SHP77 (cell line): ENCODE results near the gene HHIP.

ENCODE experiments used
- DNase-seq, 2 experiments: peaks; one replicate each; lab custom pipeline; 2025; lab: John Stamatoyannopoulos, UW

HHIP gene, protein sequence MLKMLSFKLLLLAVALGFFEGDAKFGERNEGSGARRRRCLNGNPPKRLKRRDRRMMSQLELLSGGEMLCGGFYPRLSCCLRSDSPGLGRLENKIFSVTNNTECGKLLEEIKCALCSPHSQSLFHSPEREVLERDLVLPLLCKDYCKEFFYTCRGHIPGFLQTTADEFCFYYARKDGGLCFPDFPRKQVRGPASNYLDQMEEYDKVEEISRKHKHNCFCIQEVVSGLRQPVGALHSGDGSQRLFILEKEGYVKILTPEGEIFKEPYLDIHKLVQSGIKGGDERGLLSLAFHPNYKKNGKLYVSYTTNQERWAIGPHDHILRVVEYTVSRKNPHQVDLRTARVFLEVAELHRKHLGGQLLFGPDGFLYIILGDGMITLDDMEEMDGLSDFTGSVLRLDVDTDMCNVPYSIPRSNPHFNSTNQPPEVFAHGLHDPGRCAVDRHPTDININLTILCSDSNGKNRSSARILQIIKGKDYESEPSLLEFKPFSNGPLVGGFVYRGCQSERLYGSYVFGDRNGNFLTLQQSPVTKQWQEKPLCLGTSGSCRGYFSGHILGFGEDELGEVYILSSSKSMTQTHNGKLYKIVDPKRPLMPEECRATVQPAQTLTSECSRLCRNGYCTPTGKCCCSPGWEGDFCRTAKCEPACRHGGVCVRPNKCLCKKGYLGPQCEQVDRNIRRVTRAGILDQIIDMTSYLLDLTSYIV

DNA sequence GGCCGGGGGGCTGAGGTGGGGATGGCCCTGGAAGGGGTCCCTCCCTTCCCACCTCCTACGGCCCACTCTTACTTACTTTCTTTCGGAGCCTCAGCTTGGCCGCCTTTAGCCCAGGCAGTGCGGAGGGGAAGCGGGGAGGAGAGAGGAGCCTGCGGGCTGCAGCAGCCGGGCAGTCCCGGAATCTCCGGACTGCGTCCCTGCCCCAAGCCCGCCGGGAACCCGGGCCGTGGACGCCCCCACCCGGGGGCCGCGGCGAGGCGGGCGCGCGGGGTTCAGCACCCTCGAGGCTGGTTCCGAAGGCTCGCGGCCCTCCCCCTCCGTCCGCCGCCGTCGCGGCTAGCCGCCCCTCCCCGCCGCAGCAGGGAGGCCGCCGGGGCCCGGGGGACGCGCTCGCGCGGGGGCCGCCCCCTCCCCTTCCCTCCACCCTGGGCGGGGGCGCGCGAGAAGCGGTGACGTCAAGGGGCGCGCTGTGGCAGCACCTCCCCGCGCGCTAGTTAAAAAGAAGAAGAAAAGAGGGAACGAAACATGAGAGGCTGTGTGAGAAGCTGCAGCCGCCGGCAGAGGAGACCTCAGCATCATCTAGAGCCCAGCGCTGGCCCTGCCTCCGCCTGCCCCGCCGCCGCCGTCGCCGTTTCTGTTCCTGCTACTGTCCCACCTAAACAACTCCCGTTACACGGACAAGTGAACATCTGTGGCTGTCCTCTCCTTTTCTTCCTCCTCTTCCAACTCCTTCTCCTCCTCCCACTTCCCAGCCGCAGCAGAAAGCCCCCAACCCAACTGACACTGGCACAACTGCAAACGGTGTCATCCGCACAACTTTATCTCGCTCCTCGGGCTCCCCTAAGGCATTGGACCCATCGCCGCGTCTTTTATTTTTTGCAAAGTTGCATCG is at the start of gene HHIP:
TSS of gene HHIP (plus strand) at position 526 of the 892 bp plus-strand sequence. CDS start 520 bp downstream, outside the sequence.
- DNase-seq: peak; percentile 17 to 19

DNA sequence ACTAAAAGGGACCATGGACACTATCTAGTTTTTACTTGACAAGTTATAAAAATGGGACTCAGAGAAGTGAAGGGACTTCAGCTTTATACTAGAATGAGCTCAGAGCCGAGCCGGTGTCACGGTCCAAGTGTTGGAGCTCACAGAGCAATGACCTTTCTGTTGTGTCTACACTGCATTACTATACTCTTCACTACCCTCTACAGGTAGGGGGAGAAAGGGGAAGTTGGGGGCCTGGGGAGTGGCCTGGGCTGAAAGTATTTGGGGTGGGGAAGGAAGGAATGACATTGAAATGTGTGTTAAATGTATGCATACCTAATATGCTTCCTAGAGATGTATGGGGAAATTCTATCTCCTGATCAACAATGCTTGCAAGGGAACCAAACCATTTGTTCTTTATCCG is 48.8 kb upstream of the HHIP start:
- no peak for DNase-seq

GRCh38 chr4:144599621-144600020 is 46.3 kb upstream of the HHIP start:
- DNase-seq: no peak

- DNase-seq: no peak
Observed at GRCh38 chr4:144611850-144612249, 34.1 kb upstream of the HHIP start.

GRCh38 chr4:144614850-144615585 is 30.9 kb upstream of the HHIP start:
- DNase-seq: no peak

GRCh38 chr4:144621681-144622080 is 24.3 kb upstream of the HHIP start:
- no peak for DNase-seq

DNA sequence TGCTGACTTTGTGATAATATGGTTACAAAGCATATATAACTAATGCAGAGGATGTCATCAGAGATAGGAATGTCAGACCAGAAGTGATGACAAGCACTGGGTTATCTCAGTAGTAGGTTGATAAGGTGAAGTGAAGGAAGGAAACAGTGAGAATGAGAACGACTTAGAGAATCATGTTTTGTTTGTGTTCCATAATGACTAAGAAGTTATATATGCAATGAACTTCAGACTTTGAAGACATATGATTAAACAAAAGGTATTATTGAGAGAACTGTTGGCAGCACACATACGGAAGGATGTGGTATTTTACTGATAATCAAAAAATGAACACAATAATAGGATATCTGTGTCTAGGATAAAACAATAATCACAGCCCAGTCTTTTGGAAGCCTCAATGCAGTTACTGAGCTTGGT is 18.3 kb upstream of the HHIP start:
- DNase-seq: no peak

- DNase-seq: no peak
Observed at GRCh38 chr4:144633215-144633614, 12.7 kb upstream of the HHIP start.

DNA sequence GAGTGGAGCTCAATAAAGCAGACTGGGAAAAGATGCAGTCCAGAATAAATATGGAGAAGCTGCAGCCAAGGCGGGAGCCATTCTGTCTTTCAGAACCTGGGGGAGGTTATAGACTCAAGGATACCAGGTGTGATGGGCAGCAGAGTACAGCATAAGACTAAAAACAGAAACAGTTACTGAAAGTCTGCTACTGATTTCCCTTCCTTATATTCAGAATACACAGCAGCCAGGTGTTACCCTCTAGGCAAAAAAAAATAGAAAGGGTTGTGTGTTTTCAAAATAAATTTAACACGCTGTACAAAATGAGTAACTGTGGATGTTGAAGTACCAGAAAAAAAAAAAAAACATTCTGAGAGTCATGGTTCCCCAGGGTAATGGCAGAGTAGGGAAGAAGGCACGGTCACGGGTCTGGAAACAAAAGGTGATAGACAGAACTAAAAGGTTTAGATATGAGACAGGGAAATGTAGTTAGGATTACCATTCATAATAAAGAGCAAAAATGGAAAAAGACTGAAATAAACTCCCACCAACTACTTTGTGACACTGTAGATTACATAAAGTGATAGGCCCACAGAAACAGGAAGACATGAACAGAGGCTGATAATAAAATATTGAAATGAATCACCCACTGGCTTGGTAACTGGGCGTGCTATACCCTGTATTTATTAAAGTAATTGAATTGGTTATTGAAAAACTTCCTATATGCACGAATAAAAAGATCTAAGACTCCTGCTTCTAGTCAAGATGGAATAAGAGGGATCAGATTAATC is 10.8 kb upstream of the HHIP start:
- no peak for DNase-seq

DNA sequence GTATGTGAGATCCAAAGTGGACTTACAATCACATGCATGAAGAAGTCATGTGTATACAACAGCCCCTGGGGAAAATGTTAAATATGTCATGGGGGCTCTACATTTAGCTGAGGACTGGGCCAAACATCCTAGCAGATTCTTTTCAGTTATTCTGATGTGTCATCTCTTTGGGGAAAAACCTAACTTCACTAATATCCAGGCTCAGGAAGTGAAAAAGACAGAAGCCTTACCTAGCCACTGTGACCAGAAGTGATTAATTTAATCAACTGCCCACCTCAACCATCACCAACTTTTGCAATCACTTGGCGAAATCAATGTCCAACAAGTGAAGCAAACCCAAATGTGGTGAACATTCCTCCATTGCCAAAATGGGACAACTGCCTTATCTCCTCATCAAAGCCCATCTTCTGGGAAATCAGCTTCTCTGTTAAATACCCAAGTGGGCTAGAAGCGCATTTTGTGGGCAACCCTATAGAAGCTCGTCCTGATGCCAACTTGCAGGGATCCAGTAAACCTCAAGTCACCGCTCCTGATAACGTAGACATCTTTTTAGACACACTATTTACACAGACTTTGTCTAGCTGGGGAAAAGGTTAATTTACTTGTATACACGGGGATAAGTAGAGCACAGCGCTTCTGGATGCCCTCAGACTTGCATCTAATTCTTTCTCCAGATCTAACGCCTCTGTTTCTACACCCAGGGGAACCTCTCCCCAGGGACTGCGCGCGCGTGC is 1.4 kb upstream of the HHIP start:
- no peak for DNase-seq

- DNase-seq: no peak
Observed at GRCh38 chr4:144645102-144645630, 790 bp upstream of the HHIP start.

GRCh38 chr4:144646523-144647094 is 653 bp downstream of the HHIP start:
- DNase-seq: no peak

DNA sequence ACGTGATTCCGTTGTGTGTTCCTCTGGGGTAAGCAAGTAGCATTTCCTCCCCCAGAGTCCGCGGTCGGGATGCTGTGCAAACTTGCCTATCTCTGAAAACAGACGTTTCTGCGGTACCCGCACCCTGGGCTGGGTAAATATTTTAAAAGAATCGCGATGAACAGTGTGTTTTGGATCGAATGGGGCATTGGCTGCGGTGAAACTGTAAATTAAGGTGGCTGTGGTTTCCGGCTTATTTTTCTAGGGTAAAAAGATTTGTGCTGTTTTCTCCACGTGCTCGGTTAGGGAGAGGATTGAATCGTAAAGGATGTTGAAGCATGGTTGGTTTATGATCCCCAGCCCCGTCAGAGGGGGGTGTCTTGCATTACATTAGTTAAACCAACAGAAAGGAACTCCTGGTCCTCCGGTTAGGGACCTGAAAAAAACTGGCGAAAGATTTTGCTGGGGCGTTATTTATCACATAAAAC is 1.2 kb downstream of the HHIP start:
- no peak for DNase-seq

- DNase-seq: no peak
Observed at GRCh38 chr4:144647590-144647989, 1.6 kb downstream of the HHIP start.

GRCh38 chr4:144648042-144648441 is 2.1 kb downstream of the HHIP start:
- DNase-seq: no peak

- peak; percentile 90 to 92 for DNase-seq
Observed at GRCh38 chr4:144649646-144650045, 3.7 kb downstream of the HHIP start.

- peak in 1 of 2 experiments; percentile 14 for DNase-seq
Observed at GRCh38 chr4:144650311-144651005, 4.5 kb downstream of the HHIP start.

DNA sequence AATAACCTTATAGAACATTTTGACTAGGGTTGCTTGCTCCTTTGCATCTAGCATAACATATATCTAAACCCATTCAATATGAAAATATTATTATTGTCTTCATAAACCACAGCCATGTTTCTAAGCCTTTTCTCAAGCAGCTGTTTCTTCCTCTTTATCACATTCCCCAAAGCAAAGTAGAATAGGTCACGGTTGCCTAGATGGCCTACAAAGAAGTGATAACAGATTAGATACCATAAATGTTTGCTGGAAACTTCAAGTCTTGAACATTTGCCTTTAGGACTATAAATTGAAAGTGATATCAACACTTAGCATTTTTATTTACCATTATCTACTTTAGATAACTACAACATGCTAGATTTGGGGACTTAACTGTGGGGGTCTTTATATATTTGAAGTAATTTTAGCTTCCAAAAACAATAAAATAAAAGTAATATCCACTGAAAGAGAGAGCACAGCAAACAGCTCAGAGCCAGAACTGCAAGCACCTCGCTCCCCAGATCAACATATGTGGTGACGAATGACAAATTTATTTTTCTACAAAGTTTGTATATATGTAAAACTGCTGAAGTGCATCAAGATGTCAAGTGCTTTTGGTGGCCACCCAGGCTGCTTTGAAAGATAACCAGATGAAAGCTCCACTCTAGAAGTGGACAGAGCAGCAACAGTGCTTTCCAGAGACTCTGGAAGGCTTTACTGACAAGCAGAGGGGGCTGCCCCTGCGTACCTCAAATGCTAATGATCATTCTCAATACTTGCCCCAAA is 8.0 kb downstream of the HHIP start:
- no peak for DNase-seq
